Measurements from ENCODE around the gene CNR1.

The CNR1 gene

GRCh38 chr6:88145298-88145963 lies 20.7 kb downstream of the CNR1 start:
- DNase-seq (ENCODE audit: low read depth) = no peak
- no peak overlapping the region for H3K4me3 ChIP-seq (ENCODE audit: low read length)
- TF ChIP-seq CTCF (conservative IDR thresholded peaks at IDR 0.05; ENCODE audit: low read depth, low read length) = no peak

GRCh38 chr6:88144637-88145297 lies 21.4 kb downstream of the CNR1 start:
- H3K4me3 ChIP-seq (ENCODE audit: low read length) = no peak overlapping the region
- no peak for DNase-seq (ENCODE audit: low read depth)
- no peak for TF ChIP-seq CTCF (conservative IDR thresholded peaks at IDR 0.05; ENCODE audit: low read depth, low read length)

GRCh38 chr6:88143421-88144157 lies 22.6 kb downstream of the CNR1 start:
- no peak overlapping the region for H3K4me3 ChIP-seq (ENCODE audit: low read length)
- DNase-seq (ENCODE audit: low read depth) = no peak
- TF ChIP-seq CTCF (conservative IDR thresholded peaks at IDR 0.05; ENCODE audit: low read depth, low read length) = no peak

- H3K4me3 ChIP-seq (ENCODE audit: low read length) = no peak overlapping the region
- TF ChIP-seq CTCF (conservative IDR thresholded peaks at IDR 0.05; ENCODE audit: low read depth, low read length) = no peak
- DNase-seq (ENCODE audit: low read depth) = no peak
These were observed 23.9 kb downstream of the CNR1 start for GRCh38 chr6:88142297-88142668.

- H3K4me3 ChIP-seq (ENCODE audit: low read length) = no peak overlapping the region
- no peak for TF ChIP-seq CTCF (conservative IDR thresholded peaks at IDR 0.05; ENCODE audit: low read depth, low read length)
- no peak for DNase-seq (ENCODE audit: low read depth)
These were observed 24.4 kb downstream of the CNR1 start for GRCh38 chr6:88141561-88142296.

GRCh38 chr6:88137915-88138314 lies 28.2 kb downstream of the CNR1 start:
- no peak for TF ChIP-seq CTCF (conservative IDR thresholded peaks at IDR 0.05; ENCODE audit: low read depth, low read length)
- DNase-seq (ENCODE audit: low read depth) = no peak
- no peak overlapping the region for H3K4me3 ChIP-seq (ENCODE audit: low read length)
